Measurements from ENCODE around the gene PTPRZ1.

The PTPRZ1 gene

GRCh38 chr7:122072924-122073599, 200.1 kb downstream of the PTPRZ1 start:
- no peak overlapping the region for H3K4me3 ChIP-seq (ENCODE audit: low read length)
- DNase-seq (ENCODE audit: low read depth, low spot score): no peak

- DNase-seq (ENCODE audit: low read depth, low spot score): no peak
These were observed 200.7 kb downstream of the PTPRZ1 start for GRCh38 chr7:122073635-122074034.

GRCh38 chr7:122082160-122082559, 209.2 kb downstream of the PTPRZ1 start:
- H3K4me3 ChIP-seq (ENCODE audit: low read length): no peak overlapping the region

More at GRCh38 chr7:122073635-122074034, 200.7 kb downstream of the PTPRZ1 start:
- no peak overlapping the region for H3K4me3 ChIP-seq (ENCODE audit: low read length)

GRCh38 chr7:122082670-122083069, 209.7 kb downstream of the PTPRZ1 start:
- DNase-seq (ENCODE audit: low read depth, low spot score): no peak
- H3K4me3 ChIP-seq (ENCODE audit: low read length): no peak overlapping the region

More at GRCh38 chr7:122082160-122082559, 209.2 kb downstream of the PTPRZ1 start:
- DNase-seq (ENCODE audit: low read depth, low spot score): no peak

- DNase-seq (ENCODE audit: low read depth, low spot score): peak; percentile 75
- no peak overlapping the region for H3K4me3 ChIP-seq (ENCODE audit: low read length)
These were observed 220.2 kb downstream of the PTPRZ1 start for GRCh38 chr7:122092964-122093797.

- H3K4me3 ChIP-seq (ENCODE audit: low read length): no peak overlapping the region
- DNase-seq (ENCODE audit: low read depth, low spot score): no peak
These were observed 221.6 kb downstream of the PTPRZ1 start for GRCh38 chr7:122094549-122094948.

GRCh38 chr7:122095642-122096041, 222.7 kb downstream of the PTPRZ1 start:
- no peak for DNase-seq (ENCODE audit: low read depth, low spot score)
- H3K4me3 ChIP-seq (ENCODE audit: low read length): no peak overlapping the region

- DNase-seq (ENCODE audit: low read depth, low spot score): no peak
These were observed 227.1 kb downstream of the PTPRZ1 start for GRCh38 chr7:122100021-122100420.

GRCh38 chr7:122103064-122103463, 230.1 kb downstream of the PTPRZ1 start:
- H3K4me3 ChIP-seq (ENCODE audit: low read length): no peak overlapping the region

More at GRCh38 chr7:122100021-122100420, 227.1 kb downstream of the PTPRZ1 start:
- H3K4me3 ChIP-seq (ENCODE audit: low read length): no peak overlapping the region

More at GRCh38 chr7:122103064-122103463, 230.1 kb downstream of the PTPRZ1 start:
- DNase-seq (ENCODE audit: low read depth, low spot score): no peak
